ENCODE data around the gene MYLK. TPM values are rescaled to one million over a fixed set of nuclear protein-coding genes. Genes with fewer than 3 reads are reported as not detected.

Gene MYLK
- polyA plus RNA-seq, 4 donors, result 129 to 162 (median 137) TPM

DNA sequence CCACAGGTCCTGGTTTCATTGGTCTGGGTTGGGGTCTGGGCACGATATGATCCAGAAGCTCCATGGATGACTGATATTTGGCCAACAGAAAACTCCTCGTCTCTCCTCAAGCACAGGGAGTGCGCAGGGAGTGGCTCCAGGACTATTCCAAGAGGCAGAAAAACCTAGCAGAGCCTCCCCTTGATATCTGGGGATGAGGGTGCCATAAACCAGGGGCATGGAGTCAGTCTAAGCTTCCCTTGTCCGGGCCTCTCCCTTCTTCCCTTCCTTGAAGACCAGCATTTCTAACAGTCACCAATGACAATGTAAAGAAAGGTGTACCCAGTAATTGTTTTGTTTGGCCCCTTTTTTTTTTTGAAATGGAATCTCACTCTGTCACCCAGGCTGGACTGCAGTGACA lies 199.9 kb downstream of the MYLK start:
- DNase-seq (ENCODE audit: low read depth in 4 of 4, low spot score in 3 of 4), result no peak

DNA sequence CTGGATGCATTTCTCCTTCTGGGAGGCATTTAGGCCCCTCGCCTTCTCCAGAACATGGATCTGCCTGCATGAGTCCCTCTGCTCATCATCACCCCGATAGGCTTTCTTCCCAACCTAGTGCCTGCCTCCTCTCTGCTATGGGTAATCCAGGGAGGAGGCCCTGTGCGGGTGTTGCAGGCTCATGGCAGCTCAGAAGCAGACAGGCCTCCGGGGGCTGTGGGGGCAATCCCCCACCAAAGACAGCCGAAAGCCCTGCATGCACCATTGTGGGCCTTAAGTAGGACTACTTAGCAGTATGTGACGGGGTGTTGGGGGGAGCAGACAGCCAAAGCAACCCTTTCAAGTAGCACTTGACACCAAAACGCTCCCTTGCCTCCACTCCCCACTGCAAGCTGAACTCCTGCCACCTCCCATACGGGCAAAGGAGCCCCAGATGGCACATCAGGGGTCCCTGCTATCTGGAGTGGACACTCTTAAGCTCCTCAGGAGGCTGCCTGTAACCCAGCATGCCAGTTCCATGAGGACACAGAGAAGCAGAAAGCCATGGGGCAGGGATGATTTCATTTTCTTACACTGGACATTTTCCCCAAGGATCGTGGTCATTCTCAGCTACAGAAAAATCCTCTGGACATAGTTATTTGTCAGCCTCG lies 200.5 kb downstream of the MYLK start:
- DNase-seq (ENCODE audit: low read depth in 4 of 4, low spot score in 3 of 4), result no peak

DNA sequence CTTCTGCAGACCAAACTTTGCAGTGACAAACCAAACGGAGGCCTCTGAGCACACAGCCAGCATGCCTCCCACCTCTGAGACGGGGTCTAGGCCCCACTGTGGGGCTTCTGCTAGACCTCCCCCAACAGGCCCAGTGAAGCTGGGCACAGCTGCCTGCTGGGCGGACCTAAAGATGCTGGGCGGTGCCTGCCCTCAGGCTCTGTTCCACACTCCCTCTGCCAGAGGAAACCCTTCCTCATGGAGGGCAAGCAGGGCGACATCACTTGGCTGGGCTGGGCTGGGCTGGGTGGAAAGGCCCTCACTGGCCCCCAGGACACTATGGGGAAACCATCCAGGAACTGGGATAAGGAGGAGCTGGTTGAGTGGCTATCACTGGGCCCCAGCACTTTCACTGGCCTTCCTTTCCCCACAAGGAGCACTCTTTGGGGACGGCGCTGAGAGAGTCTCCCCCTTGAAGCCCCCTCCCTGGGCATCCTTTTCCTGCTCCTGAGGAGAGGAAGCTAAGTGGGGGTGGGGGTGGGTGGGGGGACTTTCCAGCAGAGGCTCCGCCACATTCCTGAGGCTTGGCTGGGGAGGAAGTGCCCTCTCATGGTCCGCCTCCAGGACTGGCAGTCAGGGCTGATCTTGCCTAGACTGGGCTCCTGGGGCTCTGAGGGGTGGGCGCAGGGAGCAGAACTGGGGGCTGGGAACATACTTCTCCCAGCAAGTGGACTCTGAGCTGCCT lies 201.2 kb downstream of the MYLK start:
- DNase-seq (ENCODE audit: low read depth in 4 of 4, low spot score in 3 of 4), result no peak

GRCh38 chr3:123682302-123682701 lies 201.8 kb downstream of the MYLK start:
- no peak for DNase-seq (ENCODE audit: low read depth in 4 of 4, low spot score in 3 of 4)

DNA sequence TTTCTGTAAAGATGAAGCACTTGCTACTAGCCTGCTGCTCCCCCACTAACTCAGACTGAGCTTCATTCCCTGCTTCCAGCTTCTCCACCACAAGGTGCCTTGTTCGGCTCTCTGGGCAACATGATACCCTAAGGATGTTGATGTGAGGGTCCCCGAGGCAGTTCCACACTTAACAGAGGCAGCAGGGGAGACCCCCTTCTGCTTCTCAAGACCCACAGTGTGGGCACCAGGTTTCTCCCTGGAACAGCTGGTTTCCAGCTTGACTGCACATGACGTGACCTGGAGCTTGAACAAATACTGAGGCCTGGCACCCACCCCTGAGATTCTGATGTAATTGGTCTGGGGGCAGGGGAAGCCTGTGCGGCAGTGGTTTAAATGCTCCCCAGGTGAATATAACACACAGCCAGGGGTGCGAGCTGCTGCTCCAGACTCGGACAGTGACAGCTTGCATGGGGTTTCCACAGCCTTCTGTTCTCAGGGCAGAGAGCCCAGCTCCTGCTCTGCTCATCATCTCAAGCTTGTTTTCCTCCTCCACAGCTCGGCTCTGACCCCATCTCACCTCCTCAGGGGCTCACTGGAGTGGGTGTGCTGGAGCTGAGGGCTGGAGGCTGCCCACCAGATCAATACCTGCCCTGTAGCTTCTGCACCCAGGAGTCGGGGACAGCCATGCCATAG lies 204.3 kb downstream of the MYLK start:
- DNase-seq (ENCODE audit: low read depth in 4 of 4, low spot score in 3 of 4), result no peak

- no peak for DNase-seq (ENCODE audit: low read depth in 4 of 4, low spot score in 3 of 4)
Measured at GRCh38 chr3:123678108-123678511, 206.0 kb downstream of the MYLK start.

- no peak for DNase-seq (ENCODE audit: low read depth in 4 of 4, low spot score in 3 of 4)
Measured at GRCh38 chr3:123672429-123673146, 211.5 kb downstream of the MYLK start.

DNA sequence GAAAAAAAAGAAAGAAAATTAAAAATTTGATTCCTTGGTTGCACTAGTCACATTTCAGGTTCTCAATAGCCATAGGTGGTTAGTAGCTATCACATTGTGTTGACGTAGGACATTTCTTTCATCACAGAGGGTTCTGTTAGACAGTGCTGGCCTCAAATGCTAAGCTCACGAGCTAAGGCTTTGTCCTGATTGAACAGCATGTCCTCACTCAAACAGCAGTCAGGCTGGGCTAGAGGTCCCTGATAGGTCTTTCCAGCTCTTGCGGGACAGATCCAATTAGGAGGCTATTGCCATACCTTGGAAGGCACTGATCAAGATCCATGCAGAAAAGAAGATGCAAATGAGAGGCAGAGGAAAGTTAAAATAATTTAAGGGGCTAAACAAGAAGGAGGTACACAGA lies 213.4 kb downstream of the MYLK start:
- no peak for DNase-seq (ENCODE audit: low read depth in 4 of 4, low spot score in 3 of 4)

- DNase-seq (ENCODE audit: low read depth in 4 of 4, low spot score in 3 of 4), result no peak
Measured at GRCh38 chr3:123668906-123669305, 215.2 kb downstream of the MYLK start.

- no peak for DNase-seq (ENCODE audit: low read depth in 4 of 4, low spot score in 3 of 4)
Measured at GRCh38 chr3:123667784-123668183, 216.3 kb downstream of the MYLK start.

DNA sequence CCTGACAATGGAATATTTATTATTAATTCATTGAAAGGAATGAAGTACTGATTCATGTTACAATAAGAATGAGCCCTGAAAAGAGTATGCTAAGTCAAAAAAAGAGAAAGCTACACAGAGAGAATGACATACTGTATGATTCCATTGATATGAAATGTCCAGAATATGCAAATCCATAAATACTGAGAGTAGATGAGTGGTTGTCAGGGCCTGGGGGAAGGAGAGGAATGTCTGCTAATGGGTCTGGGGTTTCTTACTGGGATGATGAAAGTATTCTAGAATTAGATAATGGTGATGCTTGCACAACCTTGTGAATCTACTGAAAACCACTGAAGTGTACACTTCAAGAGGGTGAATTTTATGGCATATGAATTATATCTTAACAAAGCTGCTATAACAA lies 219.4 kb downstream of the MYLK start:
- no peak for DNase-seq (ENCODE audit: low read depth in 4 of 4, low spot score in 3 of 4)

DNA sequence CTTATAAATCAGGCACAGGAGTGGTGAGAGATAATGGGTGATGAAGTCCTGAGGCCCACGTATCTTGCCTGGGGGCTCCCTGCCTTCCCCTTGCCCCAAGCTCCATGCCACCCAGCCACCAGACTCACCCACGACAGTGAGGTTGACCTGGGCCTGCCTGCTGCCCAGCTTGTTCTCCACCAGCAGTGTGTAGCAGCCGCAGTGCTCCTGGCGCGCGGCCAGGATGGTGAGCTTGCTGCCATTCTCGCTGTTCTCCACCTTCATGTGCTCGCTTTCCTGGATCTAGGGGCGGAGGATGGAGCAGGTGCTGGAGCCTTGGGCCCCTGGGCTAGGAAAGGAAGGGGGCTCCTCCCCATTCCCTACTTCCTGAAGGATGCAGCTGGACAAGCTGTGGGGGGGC lies 220.2 kb downstream of the MYLK start:
- no peak for DNase-seq (ENCODE audit: low read depth in 4 of 4, low spot score in 3 of 4)

GRCh38 chr3:123661973-123662372 lies 222.2 kb downstream of the MYLK start:
- DNase-seq (ENCODE audit: low read depth in 4 of 4, low spot score in 3 of 4), result no peak

DNA sequence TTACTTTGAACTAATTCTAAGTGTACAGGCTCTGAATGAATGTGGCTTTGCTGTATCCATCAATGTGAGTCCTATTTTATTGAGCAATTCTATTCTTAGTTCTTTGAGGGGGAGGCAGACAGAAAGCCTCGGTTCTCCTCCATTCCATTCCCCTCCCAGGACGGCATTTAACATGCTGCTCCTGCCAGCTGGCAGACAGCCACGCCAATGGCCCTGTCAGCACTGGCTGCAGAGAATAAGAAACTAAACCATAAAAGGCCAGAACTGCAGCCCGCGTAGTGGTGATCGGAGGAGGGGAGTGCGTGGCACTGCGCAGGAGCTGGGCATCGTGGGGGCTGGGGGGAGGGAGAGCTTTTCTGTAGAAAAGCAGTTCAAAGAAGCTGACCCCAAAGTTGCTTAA lies 223.2 kb downstream of the MYLK start:
- peak; percentile 71 to 87 (median 80) for DNase-seq (ENCODE audit: low read depth in 4 of 4, low spot score in 3 of 4)

- peak in 1 of 4 donors; percentile 57 for DNase-seq (ENCODE audit: low read depth in 4 of 4, low spot score in 3 of 4)
Measured at GRCh38 chr3:123660141-123660675, 223.9 kb downstream of the MYLK start.

DNA sequence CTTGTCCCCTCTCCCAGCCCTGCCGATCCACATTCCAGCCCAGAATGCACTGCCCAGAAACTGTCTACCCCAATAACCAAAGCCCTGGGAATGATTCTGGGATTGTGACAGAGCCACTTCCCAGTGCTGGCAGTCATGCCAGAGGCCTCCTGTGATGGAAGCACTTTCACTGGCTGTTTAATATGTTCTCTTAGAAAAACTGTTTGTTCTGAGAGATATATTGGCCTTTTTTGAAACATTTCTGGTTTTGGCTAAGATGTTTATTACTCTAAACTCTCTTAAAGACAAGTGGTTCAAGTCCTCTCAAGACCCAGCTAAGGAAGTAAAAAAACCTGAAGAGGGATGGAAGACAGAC lies 225.3 kb downstream of the MYLK start:
- DNase-seq (ENCODE audit: low read depth in 4 of 4, low spot score in 3 of 4), result no peak

- no peak for DNase-seq (ENCODE audit: low read depth in 4 of 4, low spot score in 3 of 4)
Measured at GRCh38 chr3:123658118-123658851, 225.8 kb downstream of the MYLK start.

GRCh38 chr3:123657568-123657967 lies 226.6 kb downstream of the MYLK start:
- no peak for DNase-seq (ENCODE audit: low read depth in 4 of 4, low spot score in 3 of 4)

DNA sequence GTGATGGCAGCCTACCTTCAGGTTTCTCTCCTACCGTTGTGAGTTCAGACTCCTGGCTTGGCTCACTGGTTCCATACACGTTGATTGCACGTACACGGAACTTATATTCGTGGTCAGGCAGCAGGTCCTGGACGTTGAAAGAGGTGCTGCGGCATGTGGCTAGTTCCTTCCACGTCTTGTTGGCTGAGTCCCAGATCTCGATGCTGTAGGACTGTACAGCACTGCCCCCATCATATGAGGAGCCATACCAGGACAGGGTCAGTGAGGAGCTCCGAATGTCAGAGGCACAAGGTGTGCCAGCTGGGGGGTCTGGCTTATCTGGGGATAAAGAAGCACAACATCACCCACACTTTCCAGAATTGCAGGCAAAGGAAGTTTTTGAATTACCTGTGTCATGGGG lies 227.0 kb downstream of the MYLK start:
- no peak for DNase-seq (ENCODE audit: low read depth in 4 of 4, low spot score in 3 of 4)

DNA sequence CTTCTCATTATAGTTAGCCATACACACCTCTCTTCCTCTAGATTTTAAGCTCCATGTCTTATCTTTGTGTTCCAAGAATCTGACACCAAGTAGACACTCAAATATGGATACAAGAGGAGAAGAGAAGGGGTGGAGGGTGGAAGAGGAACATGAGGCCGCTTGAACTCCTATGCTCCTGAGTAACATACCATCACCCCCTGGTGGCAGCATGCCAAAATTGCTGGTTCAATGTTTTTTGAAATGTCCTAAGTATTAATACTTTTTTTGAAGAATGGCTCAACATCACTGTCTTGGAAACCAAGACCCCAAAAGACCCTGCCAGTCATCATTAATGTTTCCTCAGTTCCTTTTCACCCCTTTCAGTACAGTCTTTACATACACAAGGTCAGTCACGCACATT lies 227.4 kb downstream of the MYLK start:
- no peak for DNase-seq (ENCODE audit: low read depth in 4 of 4, low spot score in 3 of 4)

Measured in right renal pelvis (tissue), 4 donors.